ENCODE measurements around the gene COG5. TPM values are rescaled to one million over a fixed set of nuclear protein-coding genes. Genes with fewer than 3 reads are reported as not detected.

COG5 gene
- total and polyA plus RNA-seq, 2 of the 4 experiments (the other 2 are of a cell fraction): 18.5 to 27.4 TPM

DNA sequence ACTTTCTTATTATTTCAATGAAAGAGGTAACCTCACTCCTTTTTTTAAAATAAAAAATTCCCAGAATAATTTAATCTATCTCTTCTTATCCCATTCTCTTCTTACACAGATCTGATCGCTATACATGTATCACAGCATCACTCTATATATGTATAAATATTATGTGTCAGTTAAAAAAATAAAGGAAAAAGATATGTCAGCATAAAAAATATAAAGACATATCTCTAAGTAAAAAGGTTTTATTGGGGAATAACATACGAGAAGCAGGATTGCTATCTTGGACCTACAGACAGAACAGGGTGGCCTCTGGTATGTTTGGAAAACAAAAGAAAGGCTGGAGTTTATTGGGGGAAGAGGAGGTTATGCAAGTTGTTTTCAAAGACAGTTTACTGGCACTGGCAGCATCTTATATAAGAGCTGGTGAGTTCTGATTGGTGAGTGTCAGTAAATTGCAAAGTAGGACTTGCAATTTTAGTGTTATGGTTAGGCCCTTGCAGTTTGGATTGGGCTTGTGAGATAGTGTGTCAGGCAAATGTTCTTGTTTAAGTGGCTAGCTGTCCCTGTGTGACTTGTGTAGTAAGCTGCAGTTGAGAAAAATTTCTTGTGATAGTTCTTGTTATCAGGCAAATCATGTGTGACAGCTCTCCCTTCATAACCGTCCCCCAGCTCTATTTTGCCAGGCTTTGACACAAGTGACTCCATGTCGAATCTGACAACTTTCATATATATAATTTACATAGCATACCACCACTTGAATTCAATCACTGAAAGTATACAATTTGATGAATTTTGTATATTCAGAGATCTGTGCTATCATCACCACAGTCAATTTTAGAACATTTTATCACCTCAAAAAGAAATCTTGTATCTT lies 276.7 kb downstream of the COG5 start:
- ChIA-PET POLR2A (ENCODE audit: unreplicated experiment) (no interaction called here), CTCF (no interaction called here)
- Histone ChIP-seq H3K56ac (ENCODE audit: extremely low read depth, insufficient read depth, low read length) (no peak overlapping the region), H4K5ac (ENCODE audit: low read depth, low read length) (no peak overlapping the region), H3K27ac (ENCODE audit: insufficient read depth, low read length) (no peak overlapping the region), H2AFZ (replicated peaks; ENCODE audit: low read length, poor library complexity) (no peak overlapping the region), H3K9me1 (ENCODE audit: insufficient read depth, low read length) (no peaks in the 10 kb centered on the region), H3K79me1 (ENCODE audit: low read depth in 1 of 2, low read length in 2 of 2) (no peaks in the 10 kb centered on the region), H3K4ac (ENCODE audit: low read depth, low read length) (no peak overlapping the region), H4K91ac (ENCODE audit: insufficient read depth, low read depth, low read length) (no peak overlapping the region), H3K14ac (replicated peaks; ENCODE audit: low read depth, low read length) (no peak overlapping the region), H3K18ac (ENCODE audit: low read depth, low read length) (no peak overlapping the region), H4K8ac (ENCODE audit: low read depth in 2 of 2, low read length in 2 of 2) (no peak overlapping the region), H2BK120ac (ENCODE audit: low read depth, low read length) (no peak overlapping the region), H2BK20ac (ENCODE audit: low read depth, low read length) (no peak overlapping the region), H4K20me1 (ENCODE audit: insufficient read depth, low read length) (no peaks in the 10 kb centered on the region), H3K9ac (ENCODE audit: low read depth, low read length) (no peak overlapping the region), H3K23ac (ENCODE audit: low read depth, low read length) (no peak overlapping the region), H3K4me1 (ENCODE audit: control insufficient read depth, insufficient read depth, low read length) (no peaks in the 10 kb centered on the region), H3K9me3 (ENCODE audit: control insufficient read depth, insufficient read depth, low read length) (no peaks in the 10 kb centered on the region), H3K27me3 (ENCODE audit: control insufficient read depth, insufficient read depth, low read length) (no peaks in the 10 kb centered on the region), H2BK15ac (ENCODE audit: low read depth, low read length) (no peak overlapping the region), H2AK9ac (replicated peaks; ENCODE audit: low read depth, low read length, poor library complexity) (no peak overlapping the region), H3K36me3 (ENCODE audit: control insufficient read depth, insufficient read depth, low read length) (no peaks in the 10 kb centered on the region), H3K4me3 (ENCODE audit: insufficient read depth, low read depth, low read length) (no peak overlapping the region), H3K4me2 (ENCODE audit: low read depth, low read length) (no peak overlapping the region), H2AK5ac (ENCODE audit: low read depth, low read length) (no peak overlapping the region), H2BK5ac (ENCODE audit: low read depth, low read length, poor library complexity, severe bottlenecking) (no peak overlapping the region)
- no peak for DNase-seq
- 100% methylated on average over 1 of the region's 4 CpGs; no CpG with 5 or more reads in 1 of the 2 experiments for WGBS, 2 experiments (ENCODE audit: extremely low coverage in 2 of 2, insufficient read length in 1 of 2)
- TF ChIP-seq FOS (IDR thresholded peaks at IDR 0.05; ENCODE audit: low read depth, low read length) (no peak), MAFK (IDR thresholded peaks at IDR 0.05; ENCODE audit: low read depth, low read length) (peak; percentile 55; the same call in 1 of the 2 replicates)
- intact Hi-C loops (cut with micrococcal nuclease): no loop called here
- no peak for ATAC-seq (ENCODE audit: low read depth)
- in situ Hi-C loops (cut with MboI; ENCODE audit: low sequenced_read_pairs): no loop called here
- dilution Hi-C loops (cut with HindIII; ENCODE audit: low sequenced_read_pairs, unreplicated experiment): no loop called here
- no TSS peak for BruUV-seq (replicated peaks)

Data from IMR-90 (cell line).